Adrenal gland (tissue), 12 donors: ENCODE data around the gene ZNF341. TPM values are rescaled to one million over a fixed set of nuclear protein-coding genes. Genes with fewer than 3 reads are reported as not detected.

Experiments
- DNase-seq, 7 donors: peaks; one replicate each; pipeline ENCODE4 v3.0.0-alpha.2; 2019 to 2020
- H3K27ac ChIP-seq, 5 donors: fragments of 200-600 bp; sonication (generic) in 4 of 5; 1 replicate in 3 of 5; 2 replicates in 2 of 5; pipeline versions ENCODE4 v1.5.1 to v1.8.0; 2016 to 2020; ENCODE audit warnings: mild to moderate bottlenecking in 1 of 5
- H3K27me3 ChIP-seq: fragments of 200-600 bp; 2 replicates; pipeline ENCODE4 v1.8.0; 2021
- H3K36me3 ChIP-seq, 2 donors: fragments of 200-600 bp; replicated peaks in 1 of 2; 1 replicate in 1 of 2; 2 replicates in 1 of 2; pipeline versions ENCODE4 v1.5.1 to v1.8.0; 2018 to 2022
- H3K4me1 ChIP-seq, 2 donors: fragments of 200-600 bp; replicated peaks in 1 of 2; 1 replicate in 1 of 2; 2 replicates in 1 of 2; pipeline versions ENCODE4 v1.5.1 to v1.8.0; 2018 to 2021
- H3K4me3 ChIP-seq, 4 donors: fragments of 200-600 bp; sonication (generic) in 3 of 4; one replicate each; pipeline ENCODE4 v1.5.1; 2016 to 2018
- H3K9me3 ChIP-seq, 3 donors: fragments of 200-600 bp; sonication (generic) in 1 of 3; replicated peaks in 1 of 3; 1 replicate in 2 of 3; 2 replicates in 1 of 3; pipeline versions ENCODE4 v1.5.1 to v1.8.0; 2016 to 2021
- POLR2A ChIP-seq, 2 donors: fragments of 450-650 bp; IDR thresholded peaks; one replicate each; pipeline ENCODE4 v1.6.1; 2017; ENCODE audit warnings: antibody characterized with exemption in 2 of 2, mild to moderate bottlenecking in 2 of 2, moderate library complexity in 1 of 2
- WGBS, 4 donors: extraction: QIAGEN DNeasy Blood & Tissue Kit in 2 of 4; methylation state at CpG; one replicate each; pipeline versions ENCODE4 v1.1.5 to v1.1.7; 2013 to 2017; 5-methylcytosine and 5-hydroxymethylcytosine counted together
- intact Hi-C, 2 donors: fragments of 100-400 bp; cut with DNase I; formaldehyde crosslinking; loops; one replicate each; pipeline versions ENCODE4 v1.14.1 to v1.15.0; 2022 to 2023
- polyA plus RNA-seq, 3 donors: library from polyadenylated mRNA; stranded (reverse); fragments of 200-250 nt in 2 of 3; fragments of 350-450 nt in 1 of 3; fragmentation: Illumina TruSeq in 1 of 3; extraction: RNeasy Lipid Tissue Mini Kit (QIAGEN cat#74804) in 1 of 3; gene quantifications; one replicate each; pipeline ENCODE4 v1.2.3, GENCODE V29; 2013 to 2014
- total RNA-seq, 9 donors: library from RNA; depleted of rRNA in 4 of 9; stranded (reverse); fragments of >200 nt in 4 of 9; fragments of 120-200 nt in 1 of 9; fragmentation: NEBNext Ultra II Directional in 1 of 9; extraction: Animal tissue kit (Norgen Biotek cat#: 25700) in 1 of 9; gene quantifications; one replicate each; pipeline versions ENCODE4 v1.1.0 to v1.2.4, GENCODE V29; 2013 to 2023
- TF ChIP-seq, protein P1 (sequence below), 6 experiments: fragments of 450-650 bp in 4 of 6; fragments of 200-600 bp in 2 of 6; sonication (generic) in 1 of 6; IDR thresholded peaks; 1 replicate in 5 of 6; 2 replicates in 1 of 6; pipeline versions ENCODE4 v1.5.1 to v1.8.0; 2016 to 2021; ENCODE audit warnings: antibody characterized with exemption in 6 of 6, mild to moderate bottlenecking in 2 of 6, moderate library complexity in 1 of 6
- donor health status: healthy with polysubstance abuse.
- donor health status: Bipolar disorder and iron deficiency.
- donor health status: DM: yes; HTN: yes; CAD: no.
- donor health status: DM: no; HTN: no; CAD: no.
- donor health status: DM: no; HTN: no; CAD: no.
- donor health status: DM: yes; HTN: yes; CAD: no.

The ZNF341 gene
- total and polyA plus RNA-seq, 12 donors, result 1.1 to 9.2 (median 2.5) TPM

DNA sequence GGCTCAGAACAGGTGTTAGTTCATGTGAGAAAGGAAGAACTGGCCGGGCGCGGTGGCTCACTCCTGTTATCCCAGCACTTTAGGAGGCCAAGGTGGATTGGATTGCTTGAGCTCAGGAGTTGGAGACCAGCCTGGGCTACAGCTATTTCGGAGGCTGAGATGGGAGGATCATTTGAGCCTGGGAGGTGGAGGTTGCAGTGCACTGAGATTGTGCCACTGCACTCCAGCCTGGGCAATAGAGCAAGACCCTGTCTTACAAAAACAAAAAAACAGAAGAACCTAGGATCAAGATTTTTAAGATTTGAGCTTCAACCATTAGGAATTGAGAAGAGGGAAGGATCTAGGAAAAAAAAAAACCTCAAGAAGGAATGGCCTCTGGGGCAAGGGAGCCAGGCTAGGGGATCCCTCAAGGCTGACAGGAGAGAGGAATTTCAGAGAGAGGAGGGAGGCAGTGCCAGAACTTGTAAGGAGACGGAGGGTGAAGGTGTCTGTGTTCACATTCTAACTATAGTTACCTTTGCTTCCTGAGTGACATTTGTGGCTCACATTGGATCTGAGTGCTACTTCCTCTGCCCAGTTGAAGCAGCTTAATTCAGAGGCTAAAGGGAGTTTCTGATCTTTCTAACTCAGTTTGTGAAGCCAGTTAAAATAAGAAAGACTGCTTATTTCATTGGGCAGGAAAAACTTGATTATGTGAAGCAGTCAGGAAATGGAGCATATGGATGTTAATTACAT, 105.5 kb downstream of the ZNF341 start:
- no peaks in the 10 kb centered on the region for H3K36me3 ChIP-seq
- no peak for TF ChIP-seq POLR2A (IDR thresholded peaks at IDR 0.05)
- intact Hi-C loops, result no loop called here
- H3K4me1 ChIP-seq, result peaks cover 40 to 92% of the 10 kb centered on the region in 2 donors
- H3K9me3 ChIP-seq, result no peaks in the 10 kb centered on the region
- no peak overlapping the region for H3K27ac ChIP-seq
- WGBS, 4 donors, result 82 to 89% (median 85%) methylated on average over 5 of the region's 5 CpGs
- no peak overlapping the region for H3K4me3 ChIP-seq
- H3K27me3 ChIP-seq, result no peaks in the 10 kb centered on the region
- DNase-seq, result no peak

DNA sequence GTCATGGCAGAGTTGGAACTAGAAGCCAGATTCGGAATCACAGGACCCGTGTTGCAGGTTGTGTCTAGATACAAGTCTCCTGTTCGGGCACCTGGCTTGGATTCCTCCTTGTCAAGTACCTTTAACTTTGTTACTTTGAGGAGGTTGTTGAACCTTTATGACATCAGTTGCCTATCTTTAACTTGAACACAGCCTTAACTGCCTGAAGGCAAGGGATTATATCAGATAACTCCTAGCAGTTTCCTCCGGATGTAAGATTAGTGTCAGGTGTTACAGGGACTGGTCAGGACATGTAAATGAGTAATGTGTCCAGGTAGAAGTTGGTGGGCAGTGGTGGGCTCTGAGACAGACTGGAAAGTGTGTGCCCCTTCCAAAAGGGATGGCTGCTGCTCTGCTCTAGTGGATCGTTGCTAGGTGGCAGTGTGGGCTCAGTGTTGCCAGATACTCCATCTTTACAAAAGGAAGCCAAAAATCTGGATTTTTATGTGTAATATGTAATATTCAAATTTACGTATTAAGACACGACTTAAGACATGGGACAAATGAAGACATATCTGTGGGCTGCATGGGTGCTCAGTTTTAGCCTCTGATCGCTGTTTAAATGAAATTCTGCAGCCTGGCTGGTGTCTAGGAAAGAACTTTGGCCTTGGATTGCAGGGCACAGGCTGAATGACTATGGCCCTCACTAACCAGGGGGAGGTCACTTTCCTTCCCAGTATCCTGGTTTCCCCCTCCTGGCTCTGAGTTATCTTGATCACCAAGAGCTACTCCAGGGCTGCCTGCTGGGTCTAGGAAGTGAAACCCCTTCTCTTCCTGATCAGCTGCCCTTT, 106.5 kb downstream of the ZNF341 start:
- peaks cover 42 to 92% of the 10 kb centered on the region in 2 donors for H3K4me1 ChIP-seq
- 50 to 59% (median 55%) methylated on average over 8 of the region's 8 CpGs for WGBS, 4 donors

DNA sequence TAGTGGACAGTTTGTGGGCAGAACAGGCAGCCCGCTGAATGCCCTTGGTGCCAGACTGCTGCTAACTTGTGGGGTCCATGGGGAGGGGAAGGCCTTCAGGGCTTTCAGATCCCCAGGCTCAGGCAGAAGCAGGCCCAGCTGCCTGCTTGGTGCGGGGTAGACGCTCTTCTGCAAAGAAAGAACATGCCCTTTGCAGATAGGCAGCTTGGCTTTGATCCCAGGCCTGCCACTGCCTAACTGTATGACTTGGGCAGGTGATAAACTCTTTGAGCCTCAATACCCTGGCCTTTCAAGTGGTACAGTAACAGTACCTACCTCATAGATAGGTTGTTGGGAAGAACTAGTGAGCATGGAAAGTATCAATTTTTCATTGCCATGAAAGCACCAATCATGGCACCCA, 107.8 kb downstream of the ZNF341 start:
- TF ChIP-seq, protein P1, sequence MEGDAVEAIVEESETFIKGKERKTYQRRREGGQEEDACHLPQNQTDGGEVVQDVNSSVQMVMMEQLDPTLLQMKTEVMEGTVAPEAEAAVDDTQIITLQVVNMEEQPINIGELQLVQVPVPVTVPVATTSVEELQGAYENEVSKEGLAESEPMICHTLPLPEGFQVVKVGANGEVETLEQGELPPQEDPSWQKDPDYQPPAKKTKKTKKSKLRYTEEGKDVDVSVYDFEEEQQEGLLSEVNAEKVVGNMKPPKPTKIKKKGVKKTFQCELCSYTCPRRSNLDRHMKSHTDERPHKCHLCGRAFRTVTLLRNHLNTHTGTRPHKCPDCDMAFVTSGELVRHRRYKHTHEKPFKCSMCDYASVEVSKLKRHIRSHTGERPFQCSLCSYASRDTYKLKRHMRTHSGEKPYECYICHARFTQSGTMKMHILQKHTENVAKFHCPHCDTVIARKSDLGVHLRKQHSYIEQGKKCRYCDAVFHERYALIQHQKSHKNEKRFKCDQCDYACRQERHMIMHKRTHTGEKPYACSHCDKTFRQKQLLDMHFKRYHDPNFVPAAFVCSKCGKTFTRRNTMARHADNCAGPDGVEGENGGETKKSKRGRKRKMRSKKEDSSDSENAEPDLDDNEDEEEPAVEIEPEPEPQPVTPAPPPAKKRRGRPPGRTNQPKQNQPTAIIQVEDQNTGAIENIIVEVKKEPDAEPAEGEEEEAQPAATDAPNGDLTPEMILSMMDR (IDR thresholded peaks at IDR 0.05), result no peak
- peak in 1 of 2 donors; percentile 18 for TF ChIP-seq POLR2A (IDR thresholded peaks at IDR 0.05)
- Histone ChIP-seq H3K36me3 (no peaks in the 10 kb centered on the region), H3K9me3 (no peaks in the 10 kb centered on the region), H3K4me3 (no peak overlapping the region), H3K4me1 (peaks cover 44 to 90% of the 10 kb centered on the region in 2 donors), H3K27ac (peak overlapping the region in 1 of 5 donors; percentile 29), H3K27me3 (no peaks in the 10 kb centered on the region)
- DNase-seq, result peak; percentile 46 to 79 (median 66)
- WGBS, 4 donors, result 39 to 73% (median 62%) methylated on average over 3 of the region's 3 CpGs
- intact Hi-C loops, result no loop called here

More for the DNA sequence above, 106.5 kb downstream of the ZNF341 start:
- no peak for TF ChIP-seq POLR2A (IDR thresholded peaks at IDR 0.05)
- TF ChIP-seq, protein P1 (IDR thresholded peaks at IDR 0.05), result no peak
- Histone ChIP-seq H3K36me3 (no peaks in the 10 kb centered on the region), H3K9me3 (no peaks in the 10 kb centered on the region), H3K27me3 (no peaks in the 10 kb centered on the region), H3K4me3 (no peak overlapping the region), H3K27ac (peak overlapping the region in 2 of 5 donors; percentile 29 to 63)
- peak in 2 of 7 donors; percentile 27 to 32 for DNase-seq
- intact Hi-C loops, result no loop called here

DNA sequence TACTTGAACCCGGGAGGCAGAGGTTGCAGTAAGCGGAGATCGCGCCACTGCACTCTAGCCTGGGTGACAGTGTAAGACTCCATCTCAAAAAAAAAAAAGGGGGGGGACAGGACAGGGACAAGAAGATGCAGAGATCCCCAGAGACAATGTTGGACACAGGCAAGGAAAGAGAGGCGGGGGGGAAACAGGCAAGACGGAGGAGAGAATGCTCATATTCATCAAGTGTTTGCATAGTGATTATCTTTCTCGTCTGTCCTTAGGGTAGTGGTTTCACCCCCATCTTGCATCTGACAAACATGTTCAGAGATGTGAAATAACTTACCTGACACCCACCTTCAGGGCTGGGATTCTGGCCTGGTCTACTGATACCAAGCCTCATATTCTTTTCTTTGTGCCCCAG, 108.4 kb downstream of the ZNF341 start:
- no peaks in the 10 kb centered on the region for H3K36me3 ChIP-seq
- no peak overlapping the region for H3K4me3 ChIP-seq
- H3K27me3 ChIP-seq, result no peaks in the 10 kb centered on the region
- H3K27ac ChIP-seq, result no peak overlapping the region
- TF ChIP-seq POLR2A (IDR thresholded peaks at IDR 0.05), result no peak
- TF ChIP-seq, protein P1 (IDR thresholded peaks at IDR 0.05), result no peak
- intact Hi-C loops, result no loop called here
- no peaks in the 10 kb centered on the region for H3K9me3 ChIP-seq
- no peak for DNase-seq
- WGBS, 4 donors, result 89 to 94% (median 92%) methylated on average over 7 of the region's 7 CpGs
- peaks cover 44 to 90% of the 10 kb centered on the region in 2 donors for H3K4me1 ChIP-seq
